HCT116 (cell line): ENCODE data around the gene AHSP. TPM values are rescaled to one million over a fixed set of nuclear protein-coding genes. Genes with fewer than 3 reads are reported as not detected.

Experiments
- ATAC-seq: fragments of 200-7000 bp; cut with Tn5 transposase; 2 replicates; pipeline ENCODE4 v1.9.1; 2020; ENCODE audit warnings: mild to moderate bottlenecking, moderate library complexity
- BruUV-seq: library from RNA; stranded (reverse); fragments of 400-500 nt; replicated peaks from 2 replicates; lab custom pipeline; 2021; lab: Mats Ljungman, UMichigan
- CTCF ChIA-PET: fragments of 300-600 bp; sonication (Branson Sonifier 250); formaldehyde crosslinking; loops from one replicate; lab custom pipeline; 2021; ENCODE audit warnings: antibody characterized with exemption; lab: Charles Lee
- POLR2A ChIA-PET: fragments of 300-600, 350-600 bp; sonication (Branson Sonifier 250); formaldehyde crosslinking; loops from one replicate; lab custom pipeline; 2021; ENCODE audit warnings: antibody characterized with exemption; lab: Charles Lee
- RAD21 ChIA-PET, 2 experiments: fragments of 300-600 bp; sonication (Branson Sonifier 250); formaldehyde crosslinking; loops; one replicate each; lab custom pipeline; 2023; ENCODE audit warnings: low total read pairs in 2 of 2; ENCODE audit not compliant: uncharacterized antibody in 2 of 2, unreplicated experiment in 2 of 2, low non-redundant PET in 1 of 2; lab: Charles Lee
- DNase-seq: peaks from one replicate; pipeline ENCODE4 v3.0.0-alpha.2; 2010; ENCODE audit warnings: low read depth, low spot score
- H2AFZ ChIP-seq: fragments of 200-600 bp; shearing (Covaris generic), sonication (generic); 2 replicates; pipeline ENCODE4 v1.6.1; 2017; ENCODE audit warnings: low read depth, mixed run types, mixed read lengths, antibody characterized with exemption, low read length; ENCODE audit not compliant: poor library complexity, severe bottlenecking
- H3K27ac ChIP-seq: 2 replicates; pipeline ENCODE4 v1.5.1; 2012; ENCODE audit warnings: low read depth, low read length
- H3K27me3 ChIP-seq: fragments of 200-600 bp; sonication (generic); 2 replicates; pipeline ENCODE4 v1.6.1; 2016; ENCODE audit warnings: mixed run types, low read length, mixed read lengths; ENCODE audit not compliant: insufficient read depth
- H3K36me3 ChIP-seq, 2 experiments: fragments of 200-500 bp in 1 of 2; fragments of 200-600 bp in 1 of 2; sonication (Bioruptor generic) in 1 of 2; sonication (generic) in 1 of 2; 2 replicates each; pipeline versions ENCODE4 v1.5.1 to v1.6.1; 2014 to 2016; ENCODE audit warnings: low read length in 2 of 2, inconsistent platforms in 1 of 2, mixed read lengths in 1 of 2, mixed run types in 1 of 2; ENCODE audit not compliant: insufficient read depth in 2 of 2, control insufficient read depth in 1 of 2
- H3K4me1 ChIP-seq, 2 experiments: fragments of 200-600 bp in 1 of 2; sonication (generic) in 1 of 2; 2 replicates each; pipeline versions ENCODE4 v1.5.1 to v1.6.1; 2012 to 2017; ENCODE audit warnings: low read length in 2 of 2, inconsistent platforms in 1 of 2, mild to moderate bottlenecking in 1 of 2, mixed read lengths in 1 of 2, mixed run types in 1 of 2, moderate library complexity in 1 of 2; ENCODE audit not compliant: insufficient read depth in 2 of 2, control insufficient read depth in 1 of 2
- H3K4me2 ChIP-seq: fragments of 200-600 bp; sonication (generic); 2 replicates; pipeline ENCODE4 v1.6.1; 2017; ENCODE audit warnings: mixed run types, low read length, mixed read lengths
- H3K4me3 ChIP-seq, 2 experiments: fragments of 200-600 bp in 1 of 2; sonication (generic) in 1 of 2; replicated peaks in 1 of 2; 2 replicates each; pipeline ENCODE4 v1.5.1; 2011 to 2016; ENCODE audit warnings: low read length in 2 of 2, control low read depth in 1 of 2, low read depth in 1 of 2, mild to moderate bottlenecking in 1 of 2, mixed read lengths in 1 of 2, mixed run types in 1 of 2
- H3K79me2 ChIP-seq: fragments of 200-600 bp; sonication (generic); 2 replicates; pipeline ENCODE4 v1.6.1; 2017; ENCODE audit warnings: mild to moderate bottlenecking, mixed run types, low read length, moderate library complexity, mixed read lengths; ENCODE audit not compliant: insufficient read depth
- H3K9ac ChIP-seq: fragments of 200-600 bp; sonication (generic); 2 replicates; pipeline ENCODE4 v1.6.1; 2016; ENCODE audit warnings: low read length, mixed read lengths
- H3K9me2 ChIP-seq: fragments of 200-600 bp; sonication (generic), shearing (Covaris generic); 2 replicates; pipeline ENCODE4 v1.6.1; 2017; ENCODE audit warnings: mixed run types, mild to moderate bottlenecking, moderate library complexity; ENCODE audit not compliant: insufficient read depth
- H3K9me3 ChIP-seq, 2 experiments: fragments of 200-500 bp in 1 of 2; fragments of 200-600 bp in 1 of 2; sonication (Bioruptor generic) in 1 of 2; sonication (generic) in 1 of 2; 2 replicates each; pipeline ENCODE4 v1.6.1; 2014 to 2017; ENCODE audit warnings: low read length in 2 of 2, mixed read lengths in 2 of 2, inconsistent platforms in 1 of 2, low read depth in 1 of 2, mild to moderate bottlenecking in 1 of 2, mixed run types in 1 of 2, moderate library complexity in 1 of 2; ENCODE audit not compliant: control insufficient read depth in 1 of 2, insufficient read depth in 1 of 2
- H4K20me1 ChIP-seq: fragments of 200-600 bp; sonication (generic), shearing (Covaris generic); 2 replicates; pipeline ENCODE4 v1.6.1; 2017; ENCODE audit warnings: mixed run types, mild to moderate bottlenecking, moderate library complexity; ENCODE audit not compliant: insufficient read depth
- CBX3 ChIP-seq: IDR thresholded peaks from 2 replicates; pipeline ENCODE4 v1.6.1; 2012; ENCODE audit warnings: low read depth
- CEBPB ChIP-seq: IDR thresholded peaks from 2 replicates; pipeline ENCODE4 v1.6.1; 2012; ENCODE audit warnings: low read depth
- ELF1 ChIP-seq: IDR thresholded peaks from 2 replicates; pipeline ENCODE4 v1.6.1; 2012; ENCODE audit warnings: low read depth, borderline replicate concordance
- EZH2 ChIP-seq: fragments of 200-600 bp; sonication (generic); IDR thresholded peaks from 2 replicates; pipeline ENCODE4 v1.6.1; 2017; ENCODE audit warnings: antibody characterized with exemption, mixed run types
- EZH2phosphoT487 ChIP-seq: fragments of 200-600 bp; IDR thresholded peaks from 2 replicates; pipeline ENCODE4 v1.6.1; 2018; ENCODE audit warnings: antibody characterized with exemption, borderline replicate concordance
- FOSL1 ChIP-seq: IDR thresholded peaks from 2 replicates; pipeline ENCODE4 v1.6.1; 2012; ENCODE audit warnings: low read depth
- JUND ChIP-seq: IDR thresholded peaks from 2 replicates; pipeline ENCODE4 v1.6.1; 2012
- POLR2A ChIP-seq: IDR thresholded peaks from 2 replicates; pipeline ENCODE4 v1.7.0; 2011; ENCODE audit warnings: borderline replicate concordance; ENCODE audit not compliant: insufficient read depth, insufficient read length; ENCODE audit errors: extremely low read depth
- POLR2AphosphoS5 ChIP-seq: IDR thresholded peaks from 2 replicates; pipeline ENCODE4 v1.6.1; 2011; ENCODE audit warnings: mild to moderate bottlenecking, low read depth, low read length, moderate library complexity
- RAD21 ChIP-seq: IDR thresholded peaks from 2 replicates; pipeline ENCODE4 v1.6.1; 2012; ENCODE audit warnings: low read depth, mild to moderate bottlenecking
- SIN3A ChIP-seq: IDR thresholded peaks from 2 replicates; pipeline ENCODE4 v1.6.1; 2012; ENCODE audit warnings: low read depth
- ZBTB33 ChIP-seq: IDR thresholded peaks from 2 replicates; pipeline ENCODE4 v1.6.1; 2011; ENCODE audit warnings: mild to moderate bottlenecking, low read length, moderate library complexity; ENCODE audit not compliant: insufficient replicate concordance; ENCODE audit errors: extremely low read depth
- ZFX ChIP-seq: fragments of 450-650 bp; IDR thresholded peaks from 2 replicates; pipeline ENCODE4 v1.6.1; 2017
- ZNF274 ChIP-seq: fragments of 200-500 bp; sonication (Bioruptor generic); IDR thresholded peaks from 2 replicates; pipeline ENCODE4 v1.6.1; 2014; ENCODE audit warnings: mild to moderate bottlenecking, low read depth, low read length, inconsistent platforms
- intact Hi-C: fragments of 100-400 bp; cut with micrococcal nuclease; formaldehyde crosslinking; loops from 2 replicates; pipeline ENCODE4 v1.10.0; 2022
- total RNA-seq: library from RNA; stranded (reverse); gene quantifications from one replicate; pipeline ENCODE4 v1.2.1, GENCODE V29; 2021; ENCODE audit not compliant: unreplicated experiment
- TF ChIP-seq, protein P1 (sequence below): IDR thresholded peaks from 2 replicates; pipeline ENCODE4 v1.6.1; 2012
- TF ChIP-seq, protein P2 (sequence below), 3 experiments: fragments of 200-600 bp in 1 of 3; sonication (generic) in 1 of 3; IDR thresholded peaks in 2 of 3; conservative IDR thresholded peaks in 1 of 3; 2 replicates each; pipeline ENCODE4 v1.5.1; 2012 to 2017; ENCODE audit warnings: low read depth in 2 of 3, low read length in 2 of 3, antibody characterized with exemption in 1 of 3, borderline replicate concordance in 1 of 3, control low read depth in 1 of 3, mild to moderate bottlenecking in 1 of 3, mixed read lengths in 1 of 3, mixed run types in 1 of 3, moderate library complexity in 1 of 3; ENCODE audit not compliant: insufficient read depth in 1 of 3

The AHSP gene
- total RNA-seq, 1 experiment from 2014 or later = not detected

GRCh38 chr16:31525113-31525512 lies 2.6 kb upstream of the AHSP start:
- no peak for DNase-seq
- intact Hi-C loops = no loop called here
- H3K27ac ChIP-seq = no peak overlapping the region
- CTCF ChIA-PET = no interaction called here
- H3K79me2 ChIP-seq = no peaks in the 10 kb centered on the region
- H4K20me1 ChIP-seq = no peaks in the 10 kb centered on the region
- H3K27me3 ChIP-seq = no peaks in the 10 kb centered on the region
- H3K4me3 ChIP-seq = no peak overlapping the region
- H2AFZ ChIP-seq = no peak overlapping the region
- BruUV-seq = no TSS peak
- RAD21 ChIA-PET = no interaction called here
- POLR2A ChIA-PET = no interaction called here
- no peaks in the 10 kb centered on the region for H3K4me1 ChIP-seq
- no peak overlapping the region for H3K4me2 ChIP-seq
- no peak for ATAC-seq
- TF ChIP-seq FOSL1 (no peak), POLR2A (no peak), RAD21 (no peak), EZH2phosphoT487 (no peak), ZBTB33 (no peak), EZH2 (no peak), ZFX (no peak), CEBPB (no peak), CBX3 (no peak), ELF1 (no peak), SIN3A (no peak), ZNF274 (no peak), POLR2AphosphoS5 (no peak), JUND (no peak)
- TF ChIP-seq, protein P1, sequence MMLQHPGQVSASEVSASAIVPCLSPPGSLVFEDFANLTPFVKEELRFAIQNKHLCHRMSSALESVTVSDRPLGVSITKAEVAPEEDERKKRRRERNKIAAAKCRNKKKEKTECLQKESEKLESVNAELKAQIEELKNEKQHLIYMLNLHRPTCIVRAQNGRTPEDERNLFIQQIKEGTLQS = no peak
- TF ChIP-seq, protein P2, sequence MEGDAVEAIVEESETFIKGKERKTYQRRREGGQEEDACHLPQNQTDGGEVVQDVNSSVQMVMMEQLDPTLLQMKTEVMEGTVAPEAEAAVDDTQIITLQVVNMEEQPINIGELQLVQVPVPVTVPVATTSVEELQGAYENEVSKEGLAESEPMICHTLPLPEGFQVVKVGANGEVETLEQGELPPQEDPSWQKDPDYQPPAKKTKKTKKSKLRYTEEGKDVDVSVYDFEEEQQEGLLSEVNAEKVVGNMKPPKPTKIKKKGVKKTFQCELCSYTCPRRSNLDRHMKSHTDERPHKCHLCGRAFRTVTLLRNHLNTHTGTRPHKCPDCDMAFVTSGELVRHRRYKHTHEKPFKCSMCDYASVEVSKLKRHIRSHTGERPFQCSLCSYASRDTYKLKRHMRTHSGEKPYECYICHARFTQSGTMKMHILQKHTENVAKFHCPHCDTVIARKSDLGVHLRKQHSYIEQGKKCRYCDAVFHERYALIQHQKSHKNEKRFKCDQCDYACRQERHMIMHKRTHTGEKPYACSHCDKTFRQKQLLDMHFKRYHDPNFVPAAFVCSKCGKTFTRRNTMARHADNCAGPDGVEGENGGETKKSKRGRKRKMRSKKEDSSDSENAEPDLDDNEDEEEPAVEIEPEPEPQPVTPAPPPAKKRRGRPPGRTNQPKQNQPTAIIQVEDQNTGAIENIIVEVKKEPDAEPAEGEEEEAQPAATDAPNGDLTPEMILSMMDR (IDR thresholded peaks at IDR 0.05 in 2 of 3, conservative IDR thresholded peaks at IDR 0.05 in 1 of 3; ENCODE audit: borderline replicate concordance in 1 of 3, insufficient read depth in 1 of 3, low read depth in 2 of 3, low read length in 2 of 3) = no peak
- H3K9me3 ChIP-seq = no peaks in the 10 kb centered on the region
- H3K9ac ChIP-seq = no peak overlapping the region
- no peaks in the 10 kb centered on the region for H3K36me3 ChIP-seq
- no peaks in the 10 kb centered on the region for H3K9me2 ChIP-seq
